Uterus (tissue), 4 donors: ENCODE results near the gene RAC3. TPM values are rescaled to one million over a fixed set of nuclear protein-coding genes. Genes with fewer than 3 reads are reported as not detected.

Experiments
- DNase-seq, 2 donors: peaks; one replicate each; pipeline ENCODE4 v3.0.0-alpha.2; 2019 to 2020
- H3K27ac ChIP-seq, 2 donors: fragments of 200-600 bp; sonication (generic); 1 replicate in 1 of 2; 2 replicates in 1 of 2; pipeline ENCODE4 v1.5.1; 2016 to 2018
- H3K27me3 ChIP-seq, 2 donors: fragments of 200-600 bp; sonication (generic); one replicate each; pipeline ENCODE4 v1.5.1; 2018 to 2019; ENCODE audit warnings: control low read depth in 1 of 2
- H3K36me3 ChIP-seq, 2 donors: fragments of 200-600 bp; sonication (generic); one replicate each; pipeline ENCODE4 v1.5.1; 2019; ENCODE audit warnings: control low read depth in 1 of 2
- H3K4me1 ChIP-seq, 2 donors: fragments of 200-600 bp; sonication (generic); one replicate each; pipeline ENCODE4 v1.5.1; 2018 to 2019; ENCODE audit warnings: control low read depth in 1 of 2
- H3K4me3 ChIP-seq, 2 donors: fragments of 200-600 bp; sonication (generic); 1 replicate in 1 of 2; 2 replicates in 1 of 2; pipeline ENCODE4 v1.5.1; 2018 to 2019; ENCODE audit warnings: mild to moderate bottlenecking in 1 of 2
- H3K9me3 ChIP-seq, 2 donors: fragments of 200-600 bp; sonication (generic); one replicate each; pipeline ENCODE4 v1.5.1; 2019; ENCODE audit warnings: control low read depth in 1 of 2
- POLR2A ChIP-seq, 2 donors: fragments of 450-650 bp; IDR thresholded peaks; one replicate each; pipeline ENCODE4 v1.6.1; 2016; ENCODE audit warnings: antibody characterized with exemption in 2 of 2, mild to moderate bottlenecking in 1 of 2, moderate library complexity in 1 of 2
- intact Hi-C: fragments of 100-400 bp; cut with DNase I; formaldehyde crosslinking; loops from one replicate; pipeline ENCODE4 v1.15.1; 2023; ENCODE audit warnings: low total_unique reads
- total RNA-seq, 4 donors: library from RNA; depleted of rRNA in 3 of 4; stranded (reverse); fragments of >200 nt in 3 of 4; gene quantifications; one replicate each; pipeline versions ENCODE4 v1.1.0 to v1.2.4, GENCODE V29; 2014 to 2023
- TF ChIP-seq, protein P1 (sequence below), 4 experiments: fragments of 200-600 bp in 2 of 4; fragments of 450-650 bp in 2 of 4; sonication (generic) in 2 of 4; IDR thresholded peaks; one replicate each; pipeline ENCODE4 v1.5.1; 2016 to 2019; ENCODE audit warnings: antibody characterized with exemption in 4 of 4, mild to moderate bottlenecking in 2 of 4, moderate library complexity in 1 of 4
- donor health status: DM: yes; HTN: yes; CAD: no.

The RAC3 gene
- total RNA-seq, 4 donors from 2014 or later: 0.91 to 8.4 TPM; not detected in 2

DNA sequence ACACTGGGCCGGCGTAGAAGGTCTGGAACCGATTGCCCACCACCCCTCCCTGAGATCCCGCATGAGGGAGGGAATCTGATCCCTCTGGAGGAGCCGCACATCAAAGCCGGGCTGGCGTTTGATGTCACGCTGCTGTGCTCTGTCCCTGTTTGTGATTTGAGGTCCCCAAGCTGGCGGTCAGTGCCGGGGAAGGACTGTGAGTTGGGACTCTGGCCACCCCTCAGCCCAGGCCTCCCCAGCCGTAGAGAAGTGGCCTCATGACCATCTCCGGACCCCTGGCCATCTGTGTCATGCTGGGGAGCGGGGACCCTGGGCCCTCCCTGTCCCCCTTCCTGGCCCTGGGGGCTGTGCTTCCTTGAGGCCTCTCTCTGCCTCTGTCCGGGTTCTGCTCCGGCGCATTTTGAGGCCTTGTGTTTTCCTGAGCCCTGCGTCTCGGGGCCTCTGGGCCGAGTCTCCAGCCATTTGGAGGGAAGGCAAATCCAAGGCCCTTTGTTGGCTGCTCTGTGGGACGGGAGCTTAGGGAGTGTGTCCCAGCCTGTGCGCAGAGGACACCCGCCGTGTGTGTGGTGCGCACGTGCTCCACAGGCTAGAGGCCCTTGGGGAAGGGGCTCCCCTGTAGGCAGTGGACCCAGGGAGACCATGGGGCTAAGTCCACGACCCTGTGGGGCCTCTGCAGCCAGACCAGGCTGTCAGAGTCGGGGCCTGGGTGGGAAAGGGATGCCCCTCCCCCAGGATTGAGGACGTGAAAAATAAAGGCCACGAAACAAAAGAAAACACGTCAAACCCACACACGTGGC, 39.0 kb upstream of the RAC3 start:
- TF ChIP-seq, protein P1, sequence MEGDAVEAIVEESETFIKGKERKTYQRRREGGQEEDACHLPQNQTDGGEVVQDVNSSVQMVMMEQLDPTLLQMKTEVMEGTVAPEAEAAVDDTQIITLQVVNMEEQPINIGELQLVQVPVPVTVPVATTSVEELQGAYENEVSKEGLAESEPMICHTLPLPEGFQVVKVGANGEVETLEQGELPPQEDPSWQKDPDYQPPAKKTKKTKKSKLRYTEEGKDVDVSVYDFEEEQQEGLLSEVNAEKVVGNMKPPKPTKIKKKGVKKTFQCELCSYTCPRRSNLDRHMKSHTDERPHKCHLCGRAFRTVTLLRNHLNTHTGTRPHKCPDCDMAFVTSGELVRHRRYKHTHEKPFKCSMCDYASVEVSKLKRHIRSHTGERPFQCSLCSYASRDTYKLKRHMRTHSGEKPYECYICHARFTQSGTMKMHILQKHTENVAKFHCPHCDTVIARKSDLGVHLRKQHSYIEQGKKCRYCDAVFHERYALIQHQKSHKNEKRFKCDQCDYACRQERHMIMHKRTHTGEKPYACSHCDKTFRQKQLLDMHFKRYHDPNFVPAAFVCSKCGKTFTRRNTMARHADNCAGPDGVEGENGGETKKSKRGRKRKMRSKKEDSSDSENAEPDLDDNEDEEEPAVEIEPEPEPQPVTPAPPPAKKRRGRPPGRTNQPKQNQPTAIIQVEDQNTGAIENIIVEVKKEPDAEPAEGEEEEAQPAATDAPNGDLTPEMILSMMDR (IDR thresholded peaks at IDR 0.05): no peak
- no peak for TF ChIP-seq POLR2A (IDR thresholded peaks at IDR 0.05)
- intact Hi-C loops: no loop called here
- no peak overlapping the region for H3K4me3 ChIP-seq

DNA sequence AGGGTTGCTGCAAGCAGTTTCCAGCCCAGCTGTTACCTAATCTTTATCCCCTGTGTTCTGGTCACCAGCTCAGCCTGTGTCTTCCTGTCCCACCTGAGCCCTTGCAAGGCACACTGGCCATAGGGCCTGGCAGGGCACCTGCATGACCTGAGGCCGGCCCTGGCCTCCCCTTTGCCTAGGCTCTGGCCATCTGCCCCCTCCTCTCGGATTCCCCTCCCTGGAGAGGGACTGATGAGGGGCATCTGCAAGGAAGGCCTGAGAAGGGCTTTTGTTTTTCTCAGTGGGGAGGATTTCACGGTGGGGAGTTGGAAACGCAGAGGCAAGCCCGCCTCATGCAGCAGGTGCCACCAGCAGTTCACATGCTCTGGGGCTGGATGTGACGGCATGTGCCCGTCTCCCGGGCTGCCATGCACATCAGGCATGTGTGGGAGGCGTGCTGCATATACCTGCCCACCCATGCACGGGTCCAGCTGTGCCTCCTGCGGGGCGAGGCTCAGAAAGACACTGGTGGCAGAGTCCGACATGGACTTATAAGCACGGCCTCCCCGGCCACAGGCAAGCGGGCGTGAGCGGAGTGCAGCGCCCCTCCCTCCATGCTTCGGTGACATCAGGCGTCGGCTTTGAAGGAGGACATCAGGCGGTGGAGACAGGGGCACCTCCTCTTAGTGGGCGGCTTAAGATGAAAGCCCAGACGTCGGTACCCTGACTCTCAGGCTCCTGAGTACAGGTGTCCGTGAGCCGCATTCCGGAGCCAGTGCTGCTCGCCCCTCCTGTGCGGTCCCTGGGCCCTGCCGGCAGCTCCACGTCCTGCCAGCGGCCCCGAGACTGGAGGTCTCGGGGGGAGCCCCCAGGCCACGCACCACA, 37.5 kb upstream of the RAC3 start:
- no peak for DNase-seq
- H3K36me3 ChIP-seq: no peaks in the 10 kb centered on the region
- H3K9me3 ChIP-seq: no peaks in the 10 kb centered on the region
- no peaks in the 10 kb centered on the region for H3K4me1 ChIP-seq
- no peaks in the 10 kb centered on the region for H3K27me3 ChIP-seq
- intact Hi-C loops: no loop called here
- no peak overlapping the region for H3K27ac ChIP-seq
- H3K4me3 ChIP-seq: no peak overlapping the region
- no peak for TF ChIP-seq POLR2A (IDR thresholded peaks at IDR 0.05)
- TF ChIP-seq, protein P1 (IDR thresholded peaks at IDR 0.05): no peak

More for the DNA sequence above, 39.0 kb upstream of the RAC3 start:
- Histone ChIP-seq H3K4me1 (no peaks in the 10 kb centered on the region), H3K27me3 (no peaks in the 10 kb centered on the region), H3K36me3 (no peaks in the 10 kb centered on the region), H3K9me3 (no peaks in the 10 kb centered on the region), H3K27ac (no peak overlapping the region)
- DNase-seq: no peak

GRCh38 chr17:81994593-81995462, 36.6 kb upstream of the RAC3 start:
- no peak overlapping the region for H3K27ac ChIP-seq
- H3K36me3 ChIP-seq: no peaks in the 10 kb centered on the region
- H3K4me1 ChIP-seq: no peaks in the 10 kb centered on the region
- TF ChIP-seq POLR2A (IDR thresholded peaks at IDR 0.05): no peak
- TF ChIP-seq, protein P1 (IDR thresholded peaks at IDR 0.05): no peak
- DNase-seq: no peak
- no peaks in the 10 kb centered on the region for H3K9me3 ChIP-seq
- no peak overlapping the region for H3K4me3 ChIP-seq
- H3K27me3 ChIP-seq: no peaks in the 10 kb centered on the region
- intact Hi-C loops: no loop called here

- intact Hi-C loops: no loop called here
- Histone ChIP-seq H3K4me1 (no peaks in the 10 kb centered on the region), H3K36me3 (no peaks in the 10 kb centered on the region), H3K27me3 (no peaks in the 10 kb centered on the region), H3K27ac (no peak overlapping the region), H3K4me3 (no peak overlapping the region), H3K9me3 (no peaks in the 10 kb centered on the region)
- DNase-seq: no peak
- TF ChIP-seq POLR2A (IDR thresholded peaks at IDR 0.05): no peak
- TF ChIP-seq, protein P1 (IDR thresholded peaks at IDR 0.05): no peak
Measured at GRCh38 chr17:81995463-81996231, 35.8 kb upstream of the RAC3 start.
